LNCaP clone FGC (cell line): Measurements from ENCODE around the gene ACO1.

Source experiments
- DNase-seq: peaks from one replicate; pipeline ENCODE4 v3.0.0-alpha.2; 2011; ENCODE audit warnings: low read depth
- H3K4me3 ChIP-seq: 2 replicates; pipeline ENCODE4 v1.5.1; 2011; ENCODE audit warnings: mild to moderate bottlenecking, low read depth, low read length, control low read depth
- TF ChIP-seq, protein P1 (sequence below): IDR thresholded peaks from 2 replicates; pipeline ENCODE4 v1.5.1; 2012; ENCODE audit warnings: mild to moderate bottlenecking; ENCODE audit not compliant: control insufficient read depth, insufficient read depth; ENCODE audit errors: extremely low read depth

ACO1 gene

DNA sequence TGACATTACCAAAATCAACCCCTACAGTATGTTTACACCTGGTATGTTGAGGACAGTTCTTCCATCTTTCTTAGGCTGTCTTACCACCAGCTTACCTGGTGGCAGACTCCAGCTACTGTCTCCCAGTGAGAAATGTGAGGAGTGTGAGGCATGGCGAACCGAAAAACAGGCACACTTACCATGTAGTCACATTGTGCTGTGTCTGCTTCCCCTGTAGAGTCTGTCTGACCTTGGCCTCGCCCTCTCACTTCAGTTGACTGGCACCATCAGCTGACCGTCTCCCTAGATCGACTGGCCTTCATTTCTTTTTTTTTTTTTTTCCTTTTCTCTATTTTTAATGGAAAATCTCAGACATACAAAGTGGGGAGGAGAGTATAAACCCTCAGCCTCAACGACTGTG lies 4.9 kb downstream of the ACO1 start:
- TF ChIP-seq, protein P1, sequence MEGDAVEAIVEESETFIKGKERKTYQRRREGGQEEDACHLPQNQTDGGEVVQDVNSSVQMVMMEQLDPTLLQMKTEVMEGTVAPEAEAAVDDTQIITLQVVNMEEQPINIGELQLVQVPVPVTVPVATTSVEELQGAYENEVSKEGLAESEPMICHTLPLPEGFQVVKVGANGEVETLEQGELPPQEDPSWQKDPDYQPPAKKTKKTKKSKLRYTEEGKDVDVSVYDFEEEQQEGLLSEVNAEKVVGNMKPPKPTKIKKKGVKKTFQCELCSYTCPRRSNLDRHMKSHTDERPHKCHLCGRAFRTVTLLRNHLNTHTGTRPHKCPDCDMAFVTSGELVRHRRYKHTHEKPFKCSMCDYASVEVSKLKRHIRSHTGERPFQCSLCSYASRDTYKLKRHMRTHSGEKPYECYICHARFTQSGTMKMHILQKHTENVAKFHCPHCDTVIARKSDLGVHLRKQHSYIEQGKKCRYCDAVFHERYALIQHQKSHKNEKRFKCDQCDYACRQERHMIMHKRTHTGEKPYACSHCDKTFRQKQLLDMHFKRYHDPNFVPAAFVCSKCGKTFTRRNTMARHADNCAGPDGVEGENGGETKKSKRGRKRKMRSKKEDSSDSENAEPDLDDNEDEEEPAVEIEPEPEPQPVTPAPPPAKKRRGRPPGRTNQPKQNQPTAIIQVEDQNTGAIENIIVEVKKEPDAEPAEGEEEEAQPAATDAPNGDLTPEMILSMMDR: no peak
- no peak overlapping the region for H3K4me3 ChIP-seq
- DNase-seq: no peak

DNA sequence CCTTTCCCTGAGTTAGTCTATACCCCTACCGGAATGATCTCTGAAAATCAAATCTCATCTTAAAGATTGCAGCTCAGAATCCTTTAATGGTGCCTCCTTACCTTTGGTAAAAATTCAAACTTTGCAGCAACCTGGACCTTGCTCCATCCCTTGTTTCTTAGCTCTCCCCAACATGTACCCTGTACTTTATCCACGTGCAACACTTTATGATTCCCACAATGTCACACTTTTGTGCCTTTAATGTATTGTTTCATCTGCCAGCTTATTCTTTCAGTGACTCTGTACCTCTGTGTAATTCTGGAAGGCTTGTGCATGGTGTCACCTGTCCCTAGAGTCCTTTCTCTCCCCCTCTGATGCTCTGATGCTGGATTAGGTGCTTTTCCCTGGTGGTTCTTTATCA lies 9.5 kb downstream of the ACO1 start:
- TF ChIP-seq, protein P1: no peak
- DNase-seq: no peak
- H3K4me3 ChIP-seq: no peak overlapping the region

DNA sequence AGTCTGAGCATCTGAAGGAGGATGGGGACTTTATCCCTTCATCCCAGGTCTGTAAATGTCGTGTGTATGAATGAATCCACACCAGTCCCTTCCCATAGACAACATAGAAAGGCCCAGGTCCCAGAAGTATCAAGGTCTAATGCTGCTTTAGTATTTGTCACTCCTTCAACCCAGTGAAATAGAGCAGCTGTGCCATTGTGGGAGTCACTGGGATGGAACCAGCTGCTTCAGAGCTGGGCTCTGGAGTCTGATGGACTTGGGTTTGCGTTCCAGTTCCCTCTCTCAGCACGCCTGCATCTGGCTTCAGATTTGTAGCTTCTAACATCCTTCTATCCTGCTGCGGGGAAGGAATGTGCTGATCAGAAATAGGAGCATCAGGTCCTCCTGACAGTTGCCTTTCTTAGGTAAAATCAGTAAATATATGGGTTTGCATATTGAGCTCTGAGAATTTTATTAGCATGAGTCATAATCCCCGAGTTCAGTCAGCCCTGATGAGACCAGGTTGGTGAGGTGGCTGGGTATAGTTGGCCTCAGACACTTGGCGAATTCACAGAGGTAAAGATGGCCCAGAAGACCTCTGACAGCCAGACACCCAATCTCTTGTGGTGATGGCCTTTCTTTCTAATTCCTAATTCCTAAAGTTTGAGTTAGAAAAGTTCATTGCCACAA lies 10.1 kb downstream of the ACO1 start:
- no peak for DNase-seq
- H3K4me3 ChIP-seq: no peak overlapping the region
- TF ChIP-seq, protein P1: no peak

DNA sequence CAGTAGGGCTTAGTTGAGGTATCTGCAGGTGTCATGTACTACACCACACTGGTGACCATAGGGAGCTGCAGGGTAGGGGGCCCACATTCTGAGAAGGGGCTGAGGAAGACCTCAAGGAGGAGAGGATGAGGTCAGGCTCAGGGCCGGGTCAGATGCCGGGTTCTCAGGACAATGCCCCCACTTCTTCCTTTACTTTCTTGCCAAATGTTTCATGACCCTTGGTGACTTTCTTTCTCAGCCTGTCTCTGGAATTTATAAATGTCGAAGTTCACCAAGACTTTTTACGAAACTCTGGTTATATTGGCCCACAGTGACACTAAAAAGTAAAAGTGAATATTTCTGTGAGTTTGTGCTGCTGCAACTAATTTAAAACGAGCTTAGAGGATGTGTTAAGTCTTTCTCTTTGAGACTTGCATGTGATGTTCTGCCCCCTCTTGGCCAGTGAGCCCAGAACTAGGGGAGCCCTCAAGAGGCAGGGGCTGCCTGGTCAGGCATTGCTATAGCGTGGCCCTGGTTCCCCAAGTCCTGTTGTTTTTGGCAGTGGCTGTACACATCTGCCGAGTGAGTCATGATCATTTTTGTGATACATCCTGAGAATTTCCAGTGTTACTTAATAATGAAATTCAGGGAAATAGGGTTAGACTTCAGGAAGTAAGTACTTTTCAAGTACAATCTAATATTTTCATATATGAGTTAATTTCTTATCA lies 11.2 kb downstream of the ACO1 start:
- H3K4me3 ChIP-seq: no peak overlapping the region
- DNase-seq: no peak
- TF ChIP-seq, protein P1: no peak

DNA sequence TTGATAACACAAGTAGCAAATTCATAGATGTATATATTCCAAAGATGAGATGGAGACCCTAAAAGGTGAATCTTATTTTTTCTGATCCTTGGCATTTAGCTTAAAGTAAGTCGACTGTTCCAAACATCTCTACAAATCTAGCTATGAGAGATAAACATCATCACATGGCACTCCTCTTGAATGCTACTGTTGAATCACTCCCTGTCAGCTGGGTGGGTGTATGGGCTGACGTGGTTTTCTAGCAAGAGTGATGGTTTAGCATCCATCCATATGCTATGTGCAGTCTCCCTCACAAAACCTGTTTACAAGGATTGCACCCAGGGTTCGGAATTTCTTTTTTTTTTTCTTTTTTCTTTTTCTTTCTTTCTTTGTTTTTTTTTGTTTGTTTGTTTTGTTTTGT lies 13.8 kb downstream of the ACO1 start:
- no peak for DNase-seq
- TF ChIP-seq, protein P1: no peak
- H3K4me3 ChIP-seq: no peak overlapping the region

DNA sequence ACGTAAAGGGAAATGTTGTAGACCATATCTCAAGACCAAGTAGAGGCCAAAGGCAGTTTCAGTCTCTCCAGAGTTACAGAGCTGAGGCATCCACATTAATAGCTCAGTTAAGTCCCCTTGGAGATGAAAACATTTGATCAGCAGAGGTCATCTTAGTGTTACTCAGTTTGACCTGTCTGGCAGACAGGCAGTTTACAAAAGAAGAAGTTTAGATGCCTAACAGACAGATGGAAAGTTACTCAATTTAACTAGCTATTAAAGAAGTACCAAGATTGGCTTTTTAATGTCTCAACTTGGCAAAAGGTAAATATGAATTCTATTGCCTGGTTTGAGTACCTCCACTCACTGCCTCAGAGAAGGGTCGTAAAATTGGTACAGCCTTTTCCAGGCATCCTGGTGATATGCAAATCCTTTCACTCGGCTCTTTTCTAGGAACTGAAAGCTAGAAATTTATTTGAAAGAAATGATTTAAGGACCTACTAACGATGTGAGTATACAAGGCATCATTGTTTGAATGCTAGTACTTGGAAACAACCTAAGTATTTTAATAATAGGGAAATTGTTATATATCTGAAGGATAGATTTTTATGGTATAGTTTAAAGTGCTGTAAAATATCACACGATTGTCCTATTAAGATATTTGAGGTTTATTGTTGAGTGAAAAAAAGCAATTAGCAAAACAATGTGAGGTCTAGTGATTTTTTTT lies 14.8 kb downstream of the ACO1 start:
- DNase-seq: no peak
- H3K4me3 ChIP-seq: no peak overlapping the region
- TF ChIP-seq, protein P1: no peak
